ENCODE measurements around the gene MBNL2. TPM values are rescaled to one million over a fixed set of nuclear protein-coding genes. Genes with fewer than 3 reads are reported as not detected.
A peak's percentile ranks its signal among the peaks of the same experiment; 100 is the strongest.

MBNL2 gene
- total RNA-seq, 1 donor, result 69.8 TPM

- H2AFZ ChIP-seq (ENCODE audit: low read length), result no peak overlapping the region
- H3K36me3 ChIP-seq (ENCODE audit: insufficient read depth, low read length), result peaks cover 6% of the 10 kb centered on the region
- H3K4me1 ChIP-seq (ENCODE audit: insufficient read depth, low read length), result peaks cover 10% of the 10 kb centered on the region
- no peaks in the 10 kb centered on the region for H3K9me3 ChIP-seq (ENCODE audit: low read depth, low read length)
- H3K4me3 ChIP-seq (ENCODE audit: insufficient read depth, low read length), result no peak overlapping the region
- no peak overlapping the region for H3K4me2 ChIP-seq (ENCODE audit: insufficient read depth, low read length)
- TF ChIP-seq CTCF (IDR thresholded peaks at IDR 0.05; ENCODE audit: extremely low read depth, low read depth, low read length), result no peak
- no peak for DNase-seq (ENCODE audit: insufficient read length, low spot score, missing footprints)
- H3K27me3 ChIP-seq (ENCODE audit: insufficient read depth, low read length), result no peaks in the 10 kb centered on the region
- H4K20me1 ChIP-seq (ENCODE audit: insufficient read depth, low read length), result peaks cover 52% of the 10 kb centered on the region
- peaks cover 76% of the 10 kb centered on the region for H3K79me2 ChIP-seq (ENCODE audit: insufficient read depth, low read length)
- H3K27ac ChIP-seq (ENCODE audit: low read depth, low read length), result no peak overlapping the region
Observed at GRCh38 chr13:97238883-97239282, 16.8 kb downstream of the MBNL2 start.

DNA sequence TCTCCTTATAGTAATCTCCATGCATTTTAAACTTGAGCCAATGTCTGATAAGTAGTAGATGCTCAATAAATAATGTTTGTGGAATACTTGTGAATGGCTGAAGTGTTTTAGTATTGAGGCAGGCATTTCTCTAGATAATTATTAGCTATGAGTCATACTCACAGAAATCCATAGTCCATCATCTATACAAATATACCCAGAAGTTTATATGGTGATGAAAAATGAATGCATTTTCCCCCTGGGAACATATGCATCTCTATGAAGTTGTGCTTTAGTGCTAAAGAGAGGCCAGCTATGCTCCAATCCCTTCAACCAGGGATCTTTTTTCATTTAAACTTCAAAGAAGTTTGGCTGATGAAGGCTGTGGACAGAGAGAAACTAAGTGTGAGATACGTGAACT is 17.2 kb downstream of the MBNL2 start:
- DNase-seq (ENCODE audit: insufficient read length, low spot score, missing footprints), result no peak
- TF ChIP-seq CTCF (IDR thresholded peaks at IDR 0.05; ENCODE audit: extremely low read depth, low read depth, low read length), result no peak
- Histone ChIP-seq H3K27ac (ENCODE audit: low read depth, low read length) (no peak overlapping the region), H3K27me3 (ENCODE audit: insufficient read depth, low read length) (no peaks in the 10 kb centered on the region), H3K4me2 (ENCODE audit: insufficient read depth, low read length) (no peak overlapping the region), H3K4me3 (ENCODE audit: insufficient read depth, low read length) (no peak overlapping the region), H2AFZ (ENCODE audit: low read length) (no peak overlapping the region), H3K4me1 (ENCODE audit: insufficient read depth, low read length) (peaks cover 13% of the 10 kb centered on the region), H3K79me2 (ENCODE audit: insufficient read depth, low read length) (peaks cover 73% of the 10 kb centered on the region), H3K36me3 (ENCODE audit: insufficient read depth, low read length) (peaks cover 3% of the 10 kb centered on the region), H4K20me1 (ENCODE audit: insufficient read depth, low read length) (peaks cover 49% of the 10 kb centered on the region), H3K9me3 (ENCODE audit: low read depth, low read length) (no peaks in the 10 kb centered on the region)

GRCh38 chr13:97239943-97240787 is 18.0 kb downstream of the MBNL2 start:
- TF ChIP-seq CTCF (IDR thresholded peaks at IDR 0.05; ENCODE audit: extremely low read depth, low read depth, low read length), result no peak
- Histone ChIP-seq H3K79me2 (ENCODE audit: insufficient read depth, low read length) (peaks cover 69% of the 10 kb centered on the region), H3K27ac (ENCODE audit: low read depth, low read length) (no peak overlapping the region), H3K4me2 (ENCODE audit: insufficient read depth, low read length) (no peak overlapping the region), H3K36me3 (ENCODE audit: insufficient read depth, low read length) (no peaks in the 10 kb centered on the region), H3K27me3 (ENCODE audit: insufficient read depth, low read length) (no peaks in the 10 kb centered on the region), H3K9me3 (ENCODE audit: low read depth, low read length) (no peaks in the 10 kb centered on the region), H2AFZ (ENCODE audit: low read length) (no peak overlapping the region), H3K4me3 (ENCODE audit: insufficient read depth, low read length) (no peak overlapping the region), H3K4me1 (ENCODE audit: insufficient read depth, low read length) (peaks cover 15% of the 10 kb centered on the region), H4K20me1 (ENCODE audit: insufficient read depth, low read length) (peaks cover 49% of the 10 kb centered on the region)
- peak; percentile 59 for DNase-seq (ENCODE audit: insufficient read length, low spot score, missing footprints)

All from osteoblast (primary cell).